Superior temporal gyrus (tissue), 1 donor: ENCODE data around the gene GAREM1.
"Not testable (repeated sequence)": the region's sequence is repeated elsewhere in the genome, so short reads cannot be mapped to it uniquely, and the experiment has no call there.

Experiments used
- DNase-seq: peaks from one replicate; pipeline ENCODE4 v3.0.0-alpha.2; 2016; ENCODE audit errors: extremely low spot score

The GAREM1 gene

GRCh38 chr18:32371384-32371783 lies 99.3 kb downstream of the GAREM1 start:
- no peak for DNase-seq

GRCh38 chr18:32368991-32369390 lies 101.7 kb downstream of the GAREM1 start:
- no peak for DNase-seq

GRCh38 chr18:32368170-32368569 lies 102.5 kb downstream of the GAREM1 start:
- no peak for DNase-seq

GRCh38 chr18:32366586-32367538 lies 103.8 kb downstream of the GAREM1 start:
- no peak for DNase-seq

GRCh38 chr18:32362484-32362883 lies 108.2 kb downstream of the GAREM1 start:
- no peak for DNase-seq

- DNase-seq, result no peak
Observed at GRCh38 chr18:32360682-32361345, 109.9 kb downstream of the GAREM1 start.

GRCh38 chr18:32358529-32358928 lies 112.2 kb downstream of the GAREM1 start:
- DNase-seq, result no peak

GRCh38 chr18:32358075-32358474 lies 112.6 kb downstream of the GAREM1 start:
- DNase-seq, result no peak

- no peak for DNase-seq
Observed at GRCh38 chr18:32355896-32356295, 114.8 kb downstream of the GAREM1 start.

- no peak for DNase-seq
Observed at GRCh38 chr18:32354518-32354917, 116.2 kb downstream of the GAREM1 start.

GRCh38 chr18:32353257-32353656 lies 117.4 kb downstream of the GAREM1 start:
- no peak for DNase-seq

GRCh38 chr18:32351032-32351431 lies 119.7 kb downstream of the GAREM1 start:
- DNase-seq, result no peak

- DNase-seq, result peak; percentile 82
Observed at GRCh38 chr18:32349728-32350395, 120.8 kb downstream of the GAREM1 start.

GRCh38 chr18:32346671-32347070 lies 124.0 kb downstream of the GAREM1 start:
- DNase-seq, result no peak

- no peak for DNase-seq
Observed at GRCh38 chr18:32343634-32344033, 127.0 kb downstream of the GAREM1 start.

GRCh38 chr18:32341112-32341511 lies 129.6 kb downstream of the GAREM1 start:
- not testable (repeated sequence) for DNase-seq

GRCh38 chr18:32339045-32339444 lies 131.6 kb downstream of the GAREM1 start:
- DNase-seq, result no peak

GRCh38 chr18:32337821-32338220 lies 132.9 kb downstream of the GAREM1 start:
- no peak for DNase-seq

GRCh38 chr18:32337347-32337746 lies 133.3 kb downstream of the GAREM1 start:
- no peak for DNase-seq

GRCh38 chr18:32335228-32335627 lies 135.5 kb downstream of the GAREM1 start:
- DNase-seq, result no peak

GRCh38 chr18:32333781-32334180 lies 136.9 kb downstream of the GAREM1 start:
- DNase-seq, result peak; percentile 64

- DNase-seq, result no peak
Observed at GRCh38 chr18:32332708-32333107, 138.0 kb downstream of the GAREM1 start.
